ENCODE measurements around the gene SLC6A15. TPM values are rescaled to one million over a fixed set of nuclear protein-coding genes. Genes with fewer than 3 reads are reported as not detected.

The SLC6A15 gene
- total and polyA plus RNA-seq, 9 of the 15 experiments (the other 6 are each of a cell fraction or from before 2014, with no cell fraction given), result not detected

GRCh38 chr12:84955298-84955697, 42.7 kb upstream of the SLC6A15 start:
- H3K9ac ChIP-seq (ENCODE audit: insufficient read depth in 1 of 2, low read depth in 2 of 2, low read length in 2 of 2), result no peak overlapping the region
- H3K27me3 ChIP-seq (ENCODE audit: control insufficient read depth in 2 of 2, insufficient read depth in 2 of 2, low read length in 2 of 2), result no peaks in the 10 kb centered on the region
- ChIA-PET POLR2A (no interaction called here), CTCF (ENCODE audit: low intra/inter-chr PET ratio) (no interaction called here)
- no peak overlapping the region for H3K27ac ChIP-seq (ENCODE audit: extremely low read depth, low read depth, low read length)
- no peaks in the 10 kb centered on the region for H3K36me3 ChIP-seq (ENCODE audit: control insufficient read depth, insufficient read depth, low read length)
- H3K9me3 ChIP-seq (replicated peaks; ENCODE audit: control insufficient read depth, insufficient read depth, low read depth, low read length), result no peaks in the 10 kb centered on the region
- intact Hi-C loops (cut with micrococcal nuclease) (no loop called here), in situ Hi-C loops (cut with MboI) (no loop called here)
- no peak for FAIRE-seq
- WGBS (ENCODE audit: insufficient coverage, low coverage, missing lambda C conversion rate), result 0% methylated on average over 4 of the region's 4 CpGs
- H3K79me2 ChIP-seq (ENCODE audit: control insufficient read depth, insufficient read depth, low read length), result no peaks in the 10 kb centered on the region
- H3K4me2 ChIP-seq (ENCODE audit: insufficient read depth, low read length), result no peak overlapping the region
- no peaks in the 10 kb centered on the region for H3K4me1 ChIP-seq (replicated peaks in 1 of 2; ENCODE audit: control insufficient read depth in 2 of 2, insufficient read depth in 2 of 2, low read length in 2 of 2)
- BruUV-seq (replicated peaks), result no TSS peak
- DNase-seq (ENCODE audit: extremely low read depth in 1 of 4, low spot score in 3 of 4), result no peak
- H2AFZ ChIP-seq (ENCODE audit: low read depth, low read length), result no peak overlapping the region
- H4K20me1 ChIP-seq (replicated peaks; ENCODE audit: control insufficient read depth, insufficient read depth, low read length), result no peaks in the 10 kb centered on the region
- no peaks in the 10 kb centered on the region for H3K9me1 ChIP-seq (ENCODE audit: control insufficient read depth, insufficient read depth, low read length)
- H3K4me3 ChIP-seq, result no peak overlapping the region
- no peak for ATAC-seq
- TF ChIP-seq ADNP (tag; IDR thresholded peaks at IDR 0.05), result no peak
- TF ChIP-seq ZNF280B (CRISPR knock-in tag; IDR thresholded peaks at IDR 0.05), result no peak
- no peak for TF ChIP-seq HMGXB4 (CRISPR knock-in tag; IDR thresholded peaks at IDR 0.05)
- no peak for TF ChIP-seq ZBTB12 (CRISPR knock-in tag; IDR thresholded peaks at IDR 0.05)
- TF ChIP-seq TSHZ1 (CRISPR knock-in tag; IDR thresholded peaks at IDR 0.05), result no peak
- no peak for TF ChIP-seq KDM5B (IDR thresholded peaks at IDR 0.05; ENCODE audit: insufficient replicate concordance, low read depth, low read length)
- TF ChIP-seq RBFOX2 (IDR thresholded peaks at IDR 0.05; ENCODE audit: low read depth, low read length), result no peak
- no peak for TF ChIP-seq NFXL1 (CRISPR knock-in tag; IDR thresholded peaks at IDR 0.05)
- no peak for TF ChIP-seq SAP30 (IDR thresholded peaks at IDR 0.05; ENCODE audit: borderline replicate concordance, insufficient read depth, low read depth, low read length, poor library complexity, severe bottlenecking)
- no peak for TF ChIP-seq ZNF449 (CRISPR knock-in tag; IDR thresholded peaks at IDR 0.05)
- TF ChIP-seq HEY1 (CRISPR knock-in tag; IDR thresholded peaks at IDR 0.05; ENCODE audit: borderline replicate concordance), result no peak
- TF ChIP-seq KDM2B (CRISPR knock-in tag; IDR thresholded peaks at IDR 0.05), result no peak
- TF ChIP-seq ZNF311 (CRISPR knock-in tag; IDR thresholded peaks at IDR 0.05), result no peak

Data from K562 (cell line).